ENCODE data around the gene PDE4D.
"Not testable (repeated sequence)": the region's sequence is repeated elsewhere in the genome, so short reads cannot be mapped to it uniquely, and the experiment has no call there.

Gene PDE4D

GRCh38 chr5:59763541-59763940 is 130.0 kb downstream of the PDE4D start:
- no peaks in the 10 kb centered on the region for H3K9me3 ChIP-seq (ENCODE audit: severe bottlenecking)
- H3K27me3 ChIP-seq (ENCODE audit: insufficient read depth, low read depth, severe bottlenecking), result no peaks in the 10 kb centered on the region
- DNase-seq, result no peak
- no peak overlapping the region for H3K27ac ChIP-seq
- H3K36me3 ChIP-seq, result peaks cover 5% of the 10 kb centered on the region; the same call in 1 of the 2 replicates
- H3K4me3 ChIP-seq (ENCODE audit: low read depth, low read length), result no peak overlapping the region
- TF ChIP-seq, protein P1, sequence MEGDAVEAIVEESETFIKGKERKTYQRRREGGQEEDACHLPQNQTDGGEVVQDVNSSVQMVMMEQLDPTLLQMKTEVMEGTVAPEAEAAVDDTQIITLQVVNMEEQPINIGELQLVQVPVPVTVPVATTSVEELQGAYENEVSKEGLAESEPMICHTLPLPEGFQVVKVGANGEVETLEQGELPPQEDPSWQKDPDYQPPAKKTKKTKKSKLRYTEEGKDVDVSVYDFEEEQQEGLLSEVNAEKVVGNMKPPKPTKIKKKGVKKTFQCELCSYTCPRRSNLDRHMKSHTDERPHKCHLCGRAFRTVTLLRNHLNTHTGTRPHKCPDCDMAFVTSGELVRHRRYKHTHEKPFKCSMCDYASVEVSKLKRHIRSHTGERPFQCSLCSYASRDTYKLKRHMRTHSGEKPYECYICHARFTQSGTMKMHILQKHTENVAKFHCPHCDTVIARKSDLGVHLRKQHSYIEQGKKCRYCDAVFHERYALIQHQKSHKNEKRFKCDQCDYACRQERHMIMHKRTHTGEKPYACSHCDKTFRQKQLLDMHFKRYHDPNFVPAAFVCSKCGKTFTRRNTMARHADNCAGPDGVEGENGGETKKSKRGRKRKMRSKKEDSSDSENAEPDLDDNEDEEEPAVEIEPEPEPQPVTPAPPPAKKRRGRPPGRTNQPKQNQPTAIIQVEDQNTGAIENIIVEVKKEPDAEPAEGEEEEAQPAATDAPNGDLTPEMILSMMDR (IDR thresholded peaks at IDR 0.05; ENCODE audit: low read depth, low read length), result no peak

DNA sequence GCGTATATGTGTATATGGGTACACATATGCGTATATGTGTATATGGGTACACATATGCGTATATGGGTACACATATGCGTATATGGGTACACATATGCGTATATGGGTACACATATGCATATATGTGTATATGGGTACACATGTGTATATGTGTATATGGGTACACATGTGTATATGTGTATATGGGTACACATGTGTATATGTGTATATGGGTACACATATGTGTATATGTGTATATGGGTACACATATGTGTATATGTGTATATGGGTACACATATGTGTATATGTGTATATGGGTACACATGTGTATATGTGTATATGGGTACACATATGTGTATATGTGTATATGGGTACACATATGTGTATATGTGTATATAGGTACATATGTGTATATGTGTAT is 131.3 kb downstream of the PDE4D start:
- H3K4me3 ChIP-seq (ENCODE audit: low read depth, low read length); DNase-seq; H3K27ac ChIP-seq: not testable (repeated sequence)

GRCh38 chr5:59760785-59761348 is 132.7 kb downstream of the PDE4D start:
- H3K36me3 ChIP-seq, result peaks cover 5% of the 10 kb centered on the region; the same call in 1 of the 2 replicates
- no peaks in the 10 kb centered on the region for H3K9me3 ChIP-seq (ENCODE audit: severe bottlenecking)
- no peaks in the 10 kb centered on the region for H3K27me3 ChIP-seq (ENCODE audit: insufficient read depth, low read depth, severe bottlenecking)
- no peak overlapping the region for H3K27ac ChIP-seq
- no peak for DNase-seq
- H3K4me3 ChIP-seq (ENCODE audit: low read depth, low read length), result no peak overlapping the region
- TF ChIP-seq, protein P1 (IDR thresholded peaks at IDR 0.05; ENCODE audit: low read depth, low read length), result no peak

More for the DNA sequence above, 131.3 kb downstream of the PDE4D start:
- not testable (repeated sequence) for H3K9me3 ChIP-seq (ENCODE audit: severe bottlenecking); H3K27me3 ChIP-seq (ENCODE audit: insufficient read depth, low read depth, severe bottlenecking); H3K36me3 ChIP-seq

DNA sequence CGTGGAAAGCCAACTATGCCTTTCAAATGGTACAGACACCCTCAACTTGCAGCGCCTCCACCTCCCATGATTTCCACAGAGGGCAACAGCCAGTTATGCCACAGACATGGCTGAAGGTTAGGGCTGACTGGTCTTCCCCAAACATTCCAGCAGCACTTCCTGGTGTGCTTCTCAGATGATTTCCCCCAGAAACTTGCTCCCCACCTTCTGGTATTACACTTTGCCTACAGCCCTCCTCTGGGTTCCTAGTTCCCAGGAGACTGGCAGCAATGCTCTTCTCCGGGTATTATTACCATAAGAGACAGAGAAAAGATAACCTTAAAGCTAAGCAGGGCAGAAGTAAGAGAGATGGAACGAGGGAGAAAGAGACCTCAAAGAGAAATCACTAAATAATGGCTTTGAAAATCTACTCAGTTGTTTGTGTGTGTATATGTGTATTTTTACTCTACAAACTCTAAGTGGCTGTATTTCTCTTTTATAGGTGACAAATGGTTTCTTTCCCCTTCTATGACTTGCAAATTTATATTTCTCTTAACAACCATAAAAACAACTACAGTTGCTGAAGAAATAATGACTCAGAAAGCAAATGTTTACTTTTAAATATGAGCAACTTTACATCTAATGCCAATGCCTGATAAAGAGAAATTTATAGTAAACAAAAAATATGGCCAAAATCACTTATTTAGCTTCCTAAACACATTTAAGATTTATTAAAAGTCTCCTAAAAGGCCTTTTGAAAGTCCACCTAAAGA is 133.8 kb downstream of the PDE4D start:
- no peaks in the 10 kb centered on the region; the same call in 1 of the 2 replicates for H3K36me3 ChIP-seq
- H3K4me3 ChIP-seq (ENCODE audit: low read depth, low read length), result no peak overlapping the region
- no peaks in the 10 kb centered on the region for H3K9me3 ChIP-seq (ENCODE audit: severe bottlenecking)
- no peak overlapping the region for H3K27ac ChIP-seq
- no peaks in the 10 kb centered on the region for H3K27me3 ChIP-seq (ENCODE audit: insufficient read depth, low read depth, severe bottlenecking)
- no peak for DNase-seq
- TF ChIP-seq, protein P1 (IDR thresholded peaks at IDR 0.05; ENCODE audit: low read depth, low read length), result no peak

DNA sequence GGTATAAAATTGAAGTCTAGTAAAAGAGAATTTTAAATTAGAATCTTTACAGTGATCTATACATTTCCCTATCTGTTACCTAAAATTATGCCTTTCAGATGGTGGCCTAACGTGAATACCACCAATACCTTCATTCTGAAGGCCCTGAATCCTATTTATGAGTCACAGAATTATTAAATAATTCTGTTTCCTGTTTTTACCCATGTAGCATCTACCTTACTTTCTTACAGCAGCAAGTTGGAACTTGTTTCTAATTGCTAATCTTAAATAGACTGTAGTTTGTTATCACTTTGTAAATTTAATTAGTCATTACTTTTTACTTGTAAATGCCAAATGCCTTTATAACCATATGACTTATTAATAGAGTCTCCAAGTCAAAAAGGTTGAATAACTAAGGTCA is 135.0 kb downstream of the PDE4D start:
- no peak for DNase-seq
- TF ChIP-seq, protein P1 (IDR thresholded peaks at IDR 0.05; ENCODE audit: low read depth, low read length), result no peak
- no peaks in the 10 kb centered on the region for H3K27me3 ChIP-seq (ENCODE audit: insufficient read depth, low read depth, severe bottlenecking)
- no peak overlapping the region for H3K4me3 ChIP-seq (ENCODE audit: low read depth, low read length)
- H3K36me3 ChIP-seq, result no peaks in the 10 kb centered on the region
- H3K9me3 ChIP-seq (ENCODE audit: severe bottlenecking), result no peaks in the 10 kb centered on the region
- H3K27ac ChIP-seq, result no peak overlapping the region

GRCh38 chr5:59757442-59757841 is 136.1 kb downstream of the PDE4D start:
- Histone ChIP-seq H3K9me3 (ENCODE audit: severe bottlenecking) (no peaks in the 10 kb centered on the region), H3K4me3 (ENCODE audit: low read depth, low read length) (no peak overlapping the region), H3K27me3 (ENCODE audit: insufficient read depth, low read depth, severe bottlenecking) (no peaks in the 10 kb centered on the region), H3K36me3 (no peaks in the 10 kb centered on the region), H3K27ac (no peak overlapping the region)
- no peak for DNase-seq
- TF ChIP-seq, protein P1 (IDR thresholded peaks at IDR 0.05; ENCODE audit: low read depth, low read length), result no peak
